Chondrocyte (in vitro differentiated cells): ENCODE data around the gene BMP5. TPM values are rescaled to one million over a fixed set of nuclear protein-coding genes. Genes with fewer than 3 reads are reported as not detected.

Experiments used
- DNase-seq: peaks from one replicate; pipeline ENCODE4 v3.0.0; 2021; ENCODE audit warnings: mixed read lengths, low spot score
- H3K27ac Mint-ChIP-seq: one replicate; pipeline ENCODE4 v1.8.0; 2021; ENCODE audit warnings: mild to moderate bottlenecking, moderate library complexity, mixed read lengths; ENCODE audit not compliant: unreplicated experiment
- H3K27me3 Mint-ChIP-seq: 2 replicates; pipeline ENCODE4 v1.8.0; 2021; ENCODE audit warnings: low read depth, mixed read lengths
- H3K36me3 Mint-ChIP-seq: 2 replicates; pipeline ENCODE4 v1.8.0; 2021; ENCODE audit warnings: low read depth, mixed read lengths
- H3K4me1 Mint-ChIP-seq: 2 replicates; pipeline ENCODE4 v1.8.0; 2021; ENCODE audit warnings: low read depth, mild to moderate bottlenecking, mixed read lengths
- H3K4me3 Mint-ChIP-seq: one replicate; pipeline ENCODE4 v1.8.0; 2021; ENCODE audit warnings: mild to moderate bottlenecking, moderate library complexity, mixed read lengths; ENCODE audit not compliant: unreplicated experiment
- H3K9me3 Mint-ChIP-seq: 2 replicates; pipeline ENCODE4 v1.8.0; 2021; ENCODE audit warnings: low read depth, mixed read lengths
- CTCF ChIP-seq: fragments of 200-600 bp; sonication (generic); IDR thresholded peaks from 2 replicates; pipeline ENCODE4 v1.5.0; 2021; ENCODE audit warnings: antibody characterized with exemption, mild to moderate bottlenecking, moderate library complexity
- total RNA-seq: library from RNA; stranded (reverse); gene quantifications from 3 replicates; pipeline ENCODE4 v1.2.1, GENCODE V29; 2021

BMP5 gene
- total RNA-seq, 1 donor from 2014 or later = not detected

GRCh38 chr6:55898342-55898741, 23.0 kb upstream of the BMP5 start:
- Mint-ChIP-seq H3K9me3 (peaks cover 8% of the 10 kb centered on the region), H3K36me3 (peaks cover 2% of the 10 kb centered on the region), H3K4me3 (no peak overlapping the region), H3K27ac (no peak overlapping the region), H3K27me3 (no peaks in the 10 kb centered on the region), H3K4me1 (peaks cover 19% of the 10 kb centered on the region)
- no peak for DNase-seq
- no peak for TF ChIP-seq CTCF

- TF ChIP-seq CTCF = no peak
- Mint-ChIP-seq H3K4me1 (peaks cover 15% of the 10 kb centered on the region), H3K36me3 (peaks cover 2% of the 10 kb centered on the region), H3K9me3 (peaks cover 8% of the 10 kb centered on the region), H3K27ac (no peak overlapping the region), H3K4me3 (no peak overlapping the region), H3K27me3 (no peaks in the 10 kb centered on the region)
- no peak for DNase-seq
Observed at GRCh38 chr6:55897346-55897745, 22.0 kb upstream of the BMP5 start.

- no peak for TF ChIP-seq CTCF
- Mint-ChIP-seq H3K27me3 (no peaks in the 10 kb centered on the region), H3K27ac (no peak overlapping the region), H3K4me1 (peaks cover 10% of the 10 kb centered on the region), H3K36me3 (peaks cover 2% of the 10 kb centered on the region), H3K9me3 (peaks cover 8% of the 10 kb centered on the region), H3K4me3 (no peak overlapping the region)
- DNase-seq = no peak
Observed at GRCh38 chr6:55895972-55896730, 20.8 kb upstream of the BMP5 start.

GRCh38 chr6:55892749-55893357, 17.5 kb upstream of the BMP5 start:
- no peak overlapping the region for H3K4me3 Mint-ChIP-seq
- TF ChIP-seq CTCF = no peak
- H3K9me3 Mint-ChIP-seq = peaks cover 10% of the 10 kb centered on the region
- peaks cover 2% of the 10 kb centered on the region for H3K36me3 Mint-ChIP-seq
- no peak for DNase-seq
- H3K4me1 Mint-ChIP-seq = peaks cover 2% of the 10 kb centered on the region
- no peaks in the 10 kb centered on the region for H3K27me3 Mint-ChIP-seq
- no peak overlapping the region for H3K27ac Mint-ChIP-seq

- Mint-ChIP-seq H3K27ac (no peak overlapping the region), H3K36me3 (no peaks in the 10 kb centered on the region), H3K9me3 (peaks cover 4% of the 10 kb centered on the region), H3K4me3 (no peak overlapping the region), H3K4me1 (no peaks in the 10 kb centered on the region), H3K27me3 (no peaks in the 10 kb centered on the region)
- no peak for DNase-seq
- no peak for TF ChIP-seq CTCF
Observed at GRCh38 chr6:55888917-55889316, 13.5 kb upstream of the BMP5 start.
